Measurements from ENCODE around the gene TENM4.

- no peak for TF ChIP-seq CTCF (IDR thresholded peaks at IDR 0.05; ENCODE audit: low read depth, low read length, poor library complexity, severe bottlenecking)
- no peak for TF ChIP-seq EZH2phosphoT487 (IDR thresholded peaks at IDR 0.05; ENCODE audit: borderline replicate concordance, low read length)
These were observed 473.0 kb downstream of the TENM4 start for GRCh38 chr11:78967811-78968210.

Measured in DOHH2 (cell line).